HG02840 (cell line): ENCODE data around the gene ARMC10.
"Not testable (repeated sequence)": the region's sequence is repeated elsewhere in the genome, so short reads cannot be mapped to it uniquely, and the experiment has no call there.

ENCODE experiments used
- ATAC-seq: cut with Tn5 transposase; IDR thresholded peaks from one replicate; pipeline ENCODE4 v1.9.1; 2021; ENCODE audit warnings: mild to moderate bottlenecking, moderate library complexity, moderate number of reproducible peaks; ENCODE audit not compliant: unreplicated experiment, low FRiP score

ARMC10 gene

DNA sequence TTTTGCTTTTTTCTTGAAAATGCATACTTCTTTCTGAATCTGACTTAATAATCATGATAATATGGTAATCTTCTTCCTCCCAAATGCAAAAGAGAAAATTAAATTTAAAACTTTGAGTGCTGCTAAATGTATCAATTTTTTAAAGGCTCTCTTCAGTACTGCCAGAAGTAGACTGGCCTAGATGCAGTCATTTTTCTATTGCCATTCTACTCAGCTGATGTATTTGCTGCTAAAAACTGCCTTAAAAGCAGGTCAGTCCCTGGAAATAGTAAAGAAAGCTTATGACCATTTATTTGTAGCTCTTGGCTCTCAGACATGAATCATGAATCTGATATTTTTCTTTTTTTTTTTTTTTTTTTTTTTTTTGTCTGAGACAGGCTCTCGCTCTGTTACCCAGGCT, 45.4 kb downstream of the ARMC10 start:
- ATAC-seq = no peak

DNA sequence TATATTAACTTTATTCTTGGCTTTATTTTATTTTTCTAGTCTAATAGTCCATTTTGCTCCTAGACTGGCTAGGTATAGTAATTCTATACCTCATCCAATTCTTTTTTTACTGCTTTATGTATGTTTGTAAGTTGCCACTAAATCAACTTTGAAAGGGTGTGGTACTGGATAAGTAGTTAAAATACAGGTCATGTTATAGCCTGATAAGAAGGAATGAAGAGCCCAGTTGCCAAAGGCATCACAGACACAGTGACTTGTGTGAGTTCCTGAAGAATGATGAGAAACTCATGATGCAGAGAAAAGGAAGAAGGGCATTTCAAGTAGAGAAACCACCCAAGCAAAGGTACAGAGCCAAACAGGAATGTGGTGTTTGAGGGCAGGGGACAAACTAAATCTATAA, 46.7 kb downstream of the ARMC10 start:
- ATAC-seq = no peak

DNA sequence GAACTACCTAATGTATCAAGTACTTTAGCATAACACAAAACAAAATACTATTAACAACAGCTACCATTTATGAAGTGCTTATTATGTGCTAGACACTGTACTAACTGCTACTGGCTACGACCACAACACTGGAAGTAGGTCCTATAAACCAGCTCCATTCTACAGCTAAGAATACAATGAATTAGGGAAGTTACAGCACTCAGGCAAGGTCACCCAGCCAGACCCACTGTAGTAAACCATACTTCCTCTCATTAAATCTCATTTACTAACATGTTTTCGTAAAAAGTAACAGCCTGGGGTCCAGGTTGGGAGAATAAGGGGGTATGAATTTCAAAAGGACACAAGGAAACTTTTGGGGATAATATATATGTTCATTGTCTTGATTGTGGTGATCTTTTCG, 48.6 kb downstream of the ARMC10 start:
- ATAC-seq = no peak

DNA sequence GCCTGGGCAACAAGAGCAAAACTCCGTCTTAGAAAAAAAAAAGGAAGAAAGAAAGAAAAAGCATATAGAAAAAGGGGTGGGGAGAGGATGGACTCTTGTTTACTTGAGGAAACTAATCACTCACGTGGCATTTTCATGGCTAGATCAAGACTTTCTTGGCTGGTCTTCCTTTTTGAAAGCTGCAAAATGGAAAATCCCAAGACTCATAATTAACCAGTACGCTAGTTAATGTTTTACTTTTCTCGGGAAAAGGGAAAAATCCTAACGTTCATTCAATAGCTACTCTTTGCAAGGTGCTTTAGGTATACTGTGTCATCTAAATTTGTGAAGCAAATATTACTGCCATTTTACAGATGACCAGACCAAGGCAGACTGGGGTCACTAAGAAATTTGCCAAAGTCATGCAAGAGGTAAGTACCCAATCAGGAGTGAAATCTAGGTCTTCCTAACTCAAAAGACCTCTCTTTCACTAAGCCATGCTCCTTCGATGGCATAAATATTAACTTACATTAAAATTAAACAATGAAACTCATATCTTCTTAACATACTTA, 49.6 kb downstream of the ARMC10 start:
- no peak for ATAC-seq

DNA sequence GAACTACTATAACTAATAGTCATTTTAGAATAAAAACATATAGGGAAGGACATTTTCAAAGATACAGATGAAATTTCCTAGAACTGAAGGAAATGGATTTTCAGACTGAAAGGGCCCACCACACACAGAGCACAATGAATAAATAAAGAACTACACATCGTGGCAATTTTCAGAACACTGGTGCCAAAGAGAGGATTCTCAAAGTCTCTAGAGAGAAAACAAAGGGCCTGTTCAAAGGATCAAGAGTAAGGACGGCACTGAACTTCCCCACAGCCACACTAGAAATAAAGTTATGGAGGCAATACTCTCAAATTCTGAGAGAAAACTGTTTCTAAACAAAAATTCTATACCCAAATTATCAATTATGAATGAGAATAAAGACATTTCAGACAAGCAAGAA, 52.1 kb downstream of the ARMC10 start:
- ATAC-seq = no peak

DNA sequence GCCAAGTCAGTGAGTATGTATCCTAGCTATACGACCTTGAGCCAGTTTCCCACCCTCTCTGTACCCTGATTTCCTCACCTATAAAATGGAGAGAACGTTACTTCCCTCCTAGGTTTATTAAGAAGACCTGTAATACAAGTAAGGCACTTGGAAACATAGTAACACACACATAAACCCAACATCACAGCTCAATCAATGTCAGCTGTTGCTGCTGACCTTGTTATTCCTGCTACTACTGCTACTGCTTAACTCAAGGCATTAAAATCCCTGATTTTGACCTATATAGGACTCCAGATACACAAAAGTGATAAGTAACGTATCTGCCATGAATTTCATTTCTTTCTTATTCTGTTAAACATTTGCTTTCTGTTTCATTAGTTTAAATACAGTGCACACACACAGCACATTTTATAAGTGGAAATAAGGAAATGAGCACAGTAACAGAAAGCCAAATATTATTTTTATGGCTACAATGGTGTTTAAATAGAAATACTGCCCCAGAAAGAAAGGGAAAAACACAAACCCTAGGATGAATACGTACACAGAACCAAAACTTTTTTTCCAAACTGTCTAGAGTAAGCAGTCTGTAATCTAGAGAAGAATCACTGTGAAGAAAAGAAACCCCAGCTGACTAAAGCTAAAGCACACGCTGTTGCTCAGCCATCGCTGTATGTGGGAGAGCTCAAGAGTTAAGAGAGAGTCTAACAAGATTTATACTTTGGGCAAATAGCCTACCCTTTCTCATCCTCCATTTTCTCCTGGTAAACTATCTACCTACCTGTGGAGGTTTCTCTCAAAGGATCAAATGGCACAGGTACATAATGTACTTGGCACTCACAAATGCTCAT, 55.0 kb downstream of the ARMC10 start:
- ATAC-seq = no peak

DNA sequence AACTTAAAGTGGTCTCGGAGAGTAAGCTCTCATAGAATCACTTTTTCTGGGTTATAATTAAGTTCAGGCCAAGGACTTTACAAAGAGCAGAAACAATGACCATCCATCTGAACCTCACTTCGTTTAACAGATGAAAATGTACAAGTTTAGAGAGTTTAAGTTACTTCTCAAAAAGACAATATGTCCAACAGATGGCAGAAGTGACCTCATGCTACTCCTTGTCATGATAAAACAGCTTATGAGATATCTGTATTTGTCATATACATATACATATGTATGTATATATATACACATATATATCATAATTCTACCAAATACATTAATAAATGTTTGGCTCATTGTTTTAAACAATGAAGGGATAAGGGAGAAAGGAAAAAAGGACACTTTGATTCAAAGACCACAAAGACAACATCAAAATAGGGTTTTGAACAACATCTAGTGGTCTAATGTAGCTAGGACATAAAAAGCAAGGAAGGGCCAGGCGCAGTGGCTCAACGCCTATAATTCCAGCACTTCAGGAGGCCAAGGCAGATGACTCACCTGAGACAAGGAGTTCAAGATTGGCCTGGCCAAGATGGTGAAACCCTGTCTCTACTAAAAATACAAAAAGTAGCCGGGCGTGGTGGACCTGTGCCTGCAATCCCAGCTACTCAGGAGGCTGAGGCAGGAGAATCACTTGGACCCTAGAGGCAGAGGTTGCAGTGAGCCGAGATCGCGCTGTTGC, 56.1 kb downstream of the ARMC10 start:
- ATAC-seq = no peak

DNA sequence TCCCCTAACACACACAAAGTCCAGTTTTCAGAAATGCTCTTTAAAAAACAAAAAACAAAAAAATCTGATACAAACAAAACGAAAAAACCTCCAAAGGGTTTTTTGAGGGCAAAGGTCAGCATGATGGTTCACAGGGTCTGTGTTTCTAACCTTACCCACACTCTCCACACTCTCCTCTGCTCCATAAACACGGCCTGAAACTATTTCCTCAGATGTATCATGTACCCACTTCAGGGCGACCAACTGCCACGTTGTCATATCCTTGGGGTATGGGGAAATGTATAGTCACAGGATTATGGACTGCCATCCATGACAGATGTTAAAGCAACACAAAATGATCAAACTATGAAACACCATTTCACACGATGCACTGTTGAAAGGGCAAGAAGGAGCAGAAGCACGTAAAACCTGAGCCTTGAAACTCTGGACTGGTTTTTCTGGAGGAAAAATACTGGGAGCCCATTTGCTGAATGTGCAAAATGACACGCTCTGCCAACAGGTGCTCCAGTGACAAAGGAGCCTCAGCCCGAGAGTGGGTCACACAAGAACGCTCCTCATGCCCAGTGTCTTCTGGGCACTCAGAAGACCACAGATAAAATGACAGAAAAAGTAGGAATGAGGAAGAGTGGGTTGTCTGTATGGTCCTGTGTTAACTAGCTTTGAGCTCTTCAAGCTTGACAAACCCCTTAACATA, 58.2 kb downstream of the ARMC10 start:
- no peak for ATAC-seq

DNA sequence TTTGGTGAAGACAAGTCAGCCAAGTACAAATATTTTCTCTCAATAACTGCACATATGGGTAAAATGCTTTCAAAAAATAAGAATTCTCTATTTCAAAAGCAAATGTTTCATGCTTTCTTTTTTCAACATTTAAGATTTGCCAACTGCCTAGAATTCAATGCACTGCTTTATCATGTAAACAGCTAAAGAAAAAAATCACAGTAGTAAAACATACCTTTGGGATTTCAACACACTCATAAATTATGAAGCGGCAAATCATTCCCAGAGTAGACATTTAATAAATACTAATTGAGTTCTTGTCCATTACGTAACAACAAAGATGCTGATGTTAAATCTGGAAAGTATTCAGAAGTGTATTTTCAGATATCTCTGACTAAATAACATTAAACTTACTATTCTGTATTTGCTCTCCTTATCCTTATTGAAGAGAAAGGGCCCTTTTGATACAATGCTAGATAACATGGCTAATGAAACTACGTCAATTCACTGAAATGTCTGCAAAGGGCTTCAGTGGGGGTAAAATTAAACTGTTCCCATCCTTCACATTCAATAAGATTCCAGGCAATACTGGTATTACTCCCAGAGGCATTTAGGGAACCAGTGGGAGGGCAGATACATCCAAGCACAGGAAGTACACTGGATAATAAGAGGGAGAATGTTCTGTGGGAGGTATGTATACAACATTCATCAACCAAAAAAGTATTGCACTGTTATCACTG, 60.1 kb downstream of the ARMC10 start:
- ATAC-seq = no peak

DNA sequence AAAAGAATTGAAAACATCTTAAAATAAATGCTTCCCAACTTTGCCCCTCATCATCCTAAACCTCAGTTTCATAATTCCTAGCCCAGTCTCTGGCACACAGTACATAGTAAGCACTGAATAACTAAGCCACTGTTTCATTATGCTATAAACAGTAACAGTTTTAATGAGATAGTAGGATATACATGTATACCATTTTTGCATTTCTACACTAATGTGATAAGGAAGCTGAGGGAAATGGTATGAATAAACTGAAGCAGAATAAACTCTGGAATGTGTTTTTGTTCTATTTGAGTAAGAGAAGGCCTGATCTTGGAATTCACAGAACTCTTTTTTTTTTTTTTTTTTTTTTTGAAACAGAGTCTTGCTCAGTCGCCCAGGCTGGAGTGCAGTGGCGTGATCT, 65.1 kb downstream of the ARMC10 start:
- no peak for ATAC-seq

DNA sequence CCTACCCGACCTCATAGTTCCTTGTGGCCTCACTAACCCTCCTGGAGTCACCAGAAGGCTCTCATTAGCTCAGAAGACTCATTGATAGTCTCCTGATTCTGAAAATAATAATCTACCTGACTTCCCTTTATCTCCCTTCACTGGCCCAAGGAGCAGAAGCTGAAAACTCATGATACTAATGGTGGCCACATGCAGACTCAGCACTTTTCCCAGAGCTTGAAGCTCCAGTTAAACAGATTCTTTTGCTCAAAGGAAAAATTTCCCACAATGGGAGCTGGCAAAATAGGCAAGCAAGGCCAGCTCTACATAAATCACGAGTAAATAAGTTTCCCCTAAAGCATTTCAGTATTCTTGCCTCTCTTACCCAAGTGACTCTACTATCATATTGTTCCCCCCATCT, 65.7 kb downstream of the ARMC10 start:
- ATAC-seq = no peak

DNA sequence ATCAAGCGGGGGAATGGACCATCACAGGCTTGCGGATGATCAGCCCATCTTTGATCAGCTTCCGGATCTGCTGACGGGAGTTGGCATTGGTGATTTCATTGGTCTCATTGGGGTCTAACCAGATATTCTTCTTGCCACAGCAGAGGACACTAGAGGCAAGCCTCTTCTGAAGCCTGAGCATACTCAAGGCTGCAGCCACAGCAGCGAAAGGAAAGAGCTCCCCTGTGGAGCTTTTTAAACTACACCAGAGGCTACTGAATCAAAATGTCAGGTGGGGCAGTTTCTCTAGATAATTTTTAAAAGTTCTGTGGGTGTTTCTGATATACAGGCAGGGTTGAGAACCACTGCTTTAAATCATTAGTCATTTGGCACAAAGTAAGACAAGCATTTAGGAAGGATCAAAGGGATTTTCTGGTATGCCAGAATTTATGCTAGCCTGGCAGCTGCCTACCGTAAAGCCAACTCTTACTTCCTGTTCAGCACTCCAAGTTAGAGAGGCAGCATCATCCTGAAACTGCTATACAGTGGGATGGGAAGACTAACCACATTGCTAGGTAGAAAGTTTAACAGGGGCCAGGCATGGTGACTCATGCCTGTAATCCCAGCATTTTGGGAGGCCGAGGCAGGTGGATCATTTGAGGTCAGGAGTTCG, 66.9 kb downstream of the ARMC10 start:
- no peak for ATAC-seq

DNA sequence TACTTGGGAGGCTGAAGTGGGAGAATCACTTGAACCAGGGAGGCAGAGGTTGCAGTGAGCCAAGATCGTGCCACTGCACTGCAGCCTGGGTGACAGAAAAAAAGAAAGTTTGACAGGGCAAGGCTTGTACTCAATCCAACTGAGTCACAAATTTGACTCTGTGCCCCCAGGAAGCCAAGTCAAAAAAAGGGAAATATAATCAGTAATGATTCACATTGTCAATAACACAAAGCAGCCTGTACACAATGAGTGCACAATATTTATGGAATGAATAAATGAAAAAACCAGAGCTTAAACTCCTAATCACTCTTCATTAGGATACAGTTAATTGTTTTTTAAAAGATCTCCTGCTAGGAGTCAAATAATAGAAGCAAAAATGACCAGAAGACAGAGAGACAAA, 67.6 kb downstream of the ARMC10 start:
- no peak for ATAC-seq

DNA sequence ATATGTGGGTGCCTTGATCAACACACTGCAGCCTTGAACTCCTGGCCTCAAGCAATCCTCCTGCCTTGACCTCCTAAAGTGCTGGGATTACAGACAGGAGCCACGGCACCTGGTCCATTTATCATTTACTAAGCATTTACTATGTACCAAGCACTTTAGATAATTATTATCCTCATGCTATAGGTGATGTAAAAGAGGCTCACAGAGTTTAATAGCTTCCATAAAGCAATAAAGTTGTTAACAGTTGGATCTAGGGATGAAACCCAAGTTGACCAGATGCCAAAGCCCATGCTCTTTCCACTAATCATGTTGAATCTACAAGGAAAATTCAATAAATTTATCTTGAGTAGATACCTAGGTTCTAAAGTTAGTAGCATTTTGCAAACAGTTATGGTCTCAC, 68.9 kb downstream of the ARMC10 start:
- ATAC-seq = no peak

DNA sequence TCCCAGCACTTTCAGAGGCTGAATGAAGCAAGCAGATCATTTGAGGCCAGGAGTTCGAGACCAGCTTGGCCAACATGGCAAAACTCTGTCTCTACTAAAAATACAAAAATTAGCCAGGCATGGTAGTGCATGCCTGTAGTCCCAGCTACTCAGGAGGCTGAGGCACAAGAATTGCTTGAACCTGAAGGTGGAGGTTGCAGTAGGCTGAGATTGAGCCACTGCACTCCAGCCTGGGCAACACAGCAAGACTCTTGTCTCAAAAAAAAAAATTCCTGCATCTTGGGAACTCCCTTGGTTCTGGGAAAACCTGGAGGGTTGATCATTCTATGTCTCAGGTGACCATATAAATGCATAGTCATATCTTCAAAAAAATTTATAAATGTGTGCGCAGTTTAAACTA, 69.8 kb downstream of the ARMC10 start:
- ATAC-seq = not testable (repeated sequence)

DNA sequence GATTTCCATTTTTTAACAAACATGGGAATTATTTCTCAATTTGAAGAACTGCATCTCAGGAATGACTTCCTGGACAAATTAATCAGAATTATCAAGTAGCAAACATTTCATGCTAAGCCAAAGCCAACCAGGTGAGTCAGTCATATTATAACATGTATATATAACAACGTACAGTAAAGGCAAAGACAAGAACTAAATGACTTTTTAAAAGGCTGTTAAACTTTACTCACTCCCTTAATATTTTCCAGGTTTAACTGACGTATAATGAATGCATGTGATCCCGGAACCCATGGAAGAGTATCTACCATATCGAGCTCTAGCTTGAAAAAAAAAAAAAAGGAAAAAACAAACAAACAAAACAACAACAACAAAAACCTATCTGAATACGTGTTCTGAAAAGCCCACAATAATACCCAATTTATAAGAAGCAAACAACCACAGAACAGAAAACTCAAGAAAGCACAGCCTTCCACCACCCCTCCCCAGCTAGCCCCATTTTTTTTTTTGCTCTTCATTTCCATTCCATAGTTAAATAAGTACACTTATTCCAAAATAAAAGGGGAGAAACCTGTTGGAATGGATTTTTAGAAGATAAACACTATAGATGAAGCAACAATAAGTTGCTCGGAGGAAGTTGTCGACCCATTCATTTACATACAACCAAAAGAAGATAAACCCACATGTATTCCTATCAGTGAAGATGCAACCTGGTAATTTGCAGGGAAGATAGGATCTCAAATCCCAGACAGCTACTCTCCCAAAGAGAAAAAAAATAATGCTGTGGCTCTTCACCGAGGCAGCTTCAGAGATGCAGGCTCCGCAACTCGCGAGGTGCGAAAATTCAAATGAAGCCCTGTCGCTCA, 73.4 kb downstream of the ARMC10 start:
- no peak for ATAC-seq
